Measurements from ENCODE around the gene ARL6.

DNA sequence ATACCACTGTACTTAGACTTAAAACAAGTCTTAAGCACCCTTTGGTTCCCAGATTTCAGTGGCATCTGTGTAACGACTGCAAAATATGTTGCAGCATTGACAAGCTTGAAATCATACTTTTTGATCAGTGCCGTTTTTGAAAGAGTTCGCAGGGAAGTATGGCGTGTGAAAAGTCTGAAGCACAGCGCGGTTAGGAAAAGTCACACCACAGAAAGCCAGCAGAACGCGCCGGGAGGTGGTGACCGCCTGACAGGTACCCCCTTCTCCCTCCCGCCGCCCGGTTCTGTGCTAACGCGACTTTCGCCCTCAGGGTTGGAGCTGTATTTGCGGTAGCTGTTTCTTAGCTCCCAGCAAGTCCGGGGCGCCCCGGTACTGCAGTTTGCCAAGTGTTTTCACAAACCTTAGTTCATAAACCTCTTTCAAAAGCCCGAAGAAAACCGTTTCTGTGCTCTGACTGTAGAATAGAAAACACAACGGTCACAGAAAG, 56.8 kb downstream of the ARL6 start:
- TF ChIP-seq POLR2A (IDR thresholded peaks at IDR 0.05; ENCODE audit: low read length) (no peak), GATA1 (IDR thresholded peaks at IDR 0.05; ENCODE audit: low read depth, low read length) (no peak)

All from erythroblast (primary cell).